Measurements from ENCODE around the gene FREM1.

- TF ChIP-seq, protein P1, sequence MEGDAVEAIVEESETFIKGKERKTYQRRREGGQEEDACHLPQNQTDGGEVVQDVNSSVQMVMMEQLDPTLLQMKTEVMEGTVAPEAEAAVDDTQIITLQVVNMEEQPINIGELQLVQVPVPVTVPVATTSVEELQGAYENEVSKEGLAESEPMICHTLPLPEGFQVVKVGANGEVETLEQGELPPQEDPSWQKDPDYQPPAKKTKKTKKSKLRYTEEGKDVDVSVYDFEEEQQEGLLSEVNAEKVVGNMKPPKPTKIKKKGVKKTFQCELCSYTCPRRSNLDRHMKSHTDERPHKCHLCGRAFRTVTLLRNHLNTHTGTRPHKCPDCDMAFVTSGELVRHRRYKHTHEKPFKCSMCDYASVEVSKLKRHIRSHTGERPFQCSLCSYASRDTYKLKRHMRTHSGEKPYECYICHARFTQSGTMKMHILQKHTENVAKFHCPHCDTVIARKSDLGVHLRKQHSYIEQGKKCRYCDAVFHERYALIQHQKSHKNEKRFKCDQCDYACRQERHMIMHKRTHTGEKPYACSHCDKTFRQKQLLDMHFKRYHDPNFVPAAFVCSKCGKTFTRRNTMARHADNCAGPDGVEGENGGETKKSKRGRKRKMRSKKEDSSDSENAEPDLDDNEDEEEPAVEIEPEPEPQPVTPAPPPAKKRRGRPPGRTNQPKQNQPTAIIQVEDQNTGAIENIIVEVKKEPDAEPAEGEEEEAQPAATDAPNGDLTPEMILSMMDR (conservative IDR thresholded peaks at IDR 0.05; ENCODE audit: low read depth in 2 of 2), result no peak
- no peak for TF ChIP-seq EZH2 (IDR thresholded peaks at IDR 0.05; ENCODE audit: low read depth, unreplicated experiment)
These were observed 203.6 kb downstream of the FREM1 start for GRCh38 chr9:14706530-14707140.
